Activated T-helper 2 cell treated with anti-CD3 and anti-CD28 coated beads, Interferon-gamma antibody, Interleukin-2, Interleukin-4, amounts not matched to agents 10 μg/mL and 5 μg/mL and 100 μg/mL, durations not matched to agents 14 hours and 24 hours and 36 hours (primary cell): ENCODE results near the gene ATAD1. TPM values are rescaled to one million over a fixed set of nuclear protein-coding genes. Genes with fewer than 3 reads are reported as not detected.
"Not testable (repeated sequence)": the region's sequence is repeated elsewhere in the genome, so short reads cannot be mapped to it uniquely, and the experiment has no call there.

Experiments
- DNase-seq: peaks from one replicate; pipeline ENCODE4 v3.0.0; 2021; ENCODE audit warnings: low spot score
- H3K27ac Mint-ChIP-seq: one replicate; pipeline ENCODE4 v1.8.0; 2021; ENCODE audit warnings: mixed read lengths
- H3K27me3 Mint-ChIP-seq: one replicate; pipeline ENCODE4 v1.8.0; 2021; ENCODE audit warnings: low read depth, mixed read lengths
- H3K36me3 Mint-ChIP-seq: one replicate; pipeline ENCODE4 v1.8.0; 2021; ENCODE audit warnings: low read depth, mixed read lengths
- H3K4me1 Mint-ChIP-seq: one replicate; pipeline ENCODE4 v1.8.0; 2021; ENCODE audit warnings: low read depth, mixed read lengths
- H3K4me3 Mint-ChIP-seq: one replicate; pipeline ENCODE4 v1.8.0; 2021; ENCODE audit warnings: low read depth, mild to moderate bottlenecking, moderate library complexity, mixed read lengths
- H3K9me3 Mint-ChIP-seq: one replicate; pipeline ENCODE4 v1.8.0; 2021; ENCODE audit warnings: mixed read lengths
- intact Hi-C: fragments of 100-400 bp; cut with micrococcal nuclease; formaldehyde crosslinking; loops from one replicate; pipeline ENCODE4 v1.15.1; 2023
- total RNA-seq: library from RNA; stranded (reverse); gene quantifications from 2 replicates; pipeline ENCODE4 v1.2.3, GENCODE V29; 2022

Gene ATAD1, protein sequence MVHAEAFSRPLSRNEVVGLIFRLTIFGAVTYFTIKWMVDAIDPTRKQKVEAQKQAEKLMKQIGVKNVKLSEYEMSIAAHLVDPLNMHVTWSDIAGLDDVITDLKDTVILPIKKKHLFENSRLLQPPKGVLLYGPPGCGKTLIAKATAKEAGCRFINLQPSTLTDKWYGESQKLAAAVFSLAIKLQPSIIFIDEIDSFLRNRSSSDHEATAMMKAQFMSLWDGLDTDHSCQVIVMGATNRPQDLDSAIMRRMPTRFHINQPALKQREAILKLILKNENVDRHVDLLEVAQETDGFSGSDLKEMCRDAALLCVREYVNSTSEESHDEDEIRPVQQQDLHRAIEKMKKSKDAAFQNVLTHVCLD
- 43.4 and 50.2 TPM in 2 replicates for total RNA-seq

- Mint-ChIP-seq H3K27ac (peak within 1 kb of the TSS; percentile 85), H3K9me3 (no peaks in the 10 kb centered on the region), H3K36me3 (peaks cover 14% of the 10 kb centered on the region), H3K4me1 (peaks cover 29% of the 10 kb centered on the region), H3K27me3 (peaks cover 3% of the 10 kb centered on the region), H3K4me3 (peak within 1 kb of the TSS; percentile 84)
- intact Hi-C loops: loop anchor here (1.0 to 5.0 kb wide), 4 partner anchors 12 to 454 kb away; no protein-coding TSS in a partner anchor
- peak; percentile 88 for DNase-seq
These were observed at the start of gene ATAD1 for GRCh38 chr10:87817609-87818504. TSS of gene ATAD1 (minus strand) at chr10:87818226. CDS start at chr10:87814599, 3,627 bp downstream.

DNA sequence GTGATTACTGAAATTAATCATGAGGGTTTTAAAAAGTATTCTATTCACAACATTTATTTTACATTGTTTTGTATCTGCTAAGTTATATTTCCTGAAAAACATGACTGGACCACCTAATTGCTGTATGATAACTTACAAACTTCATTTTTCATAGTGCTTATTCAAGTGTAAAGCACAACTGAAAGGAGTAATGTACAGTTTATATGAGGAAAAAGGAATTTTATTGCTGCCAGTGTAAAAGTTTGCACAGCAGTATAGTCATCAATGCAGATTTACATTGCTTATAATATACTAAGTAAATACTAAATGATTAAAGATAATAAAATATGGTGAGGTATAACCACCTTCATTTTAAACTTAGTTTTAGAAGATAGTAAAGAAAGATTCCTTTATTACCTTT, 49.4 kb upstream of the ATAD1 start:
- Mint-ChIP-seq H3K36me3 (peaks cover 55% of the 10 kb centered on the region), H3K27ac (no peak overlapping the region), H3K27me3 (no peaks in the 10 kb centered on the region), H3K4me1 (peaks cover 38% of the 10 kb centered on the region), H3K9me3 (no peaks in the 10 kb centered on the region), H3K4me3 (peak overlapping the region; percentile 64)
- DNase-seq: no peak
- intact Hi-C loops: no loop called here

GRCh38 chr10:87866412-87866974, 48.5 kb upstream of the ATAD1 start:
- Mint-ChIP-seq H3K4me1 (peaks cover 42% of the 10 kb centered on the region), H3K27ac (no peak overlapping the region), H3K9me3 (no peaks in the 10 kb centered on the region), H3K27me3 (no peaks in the 10 kb centered on the region), H3K36me3 (peaks cover 52% of the 10 kb centered on the region), H3K4me3 (peak overlapping the region; percentile 95)
- intact Hi-C loops: no loop called here
- DNase-seq: no peak

DNA sequence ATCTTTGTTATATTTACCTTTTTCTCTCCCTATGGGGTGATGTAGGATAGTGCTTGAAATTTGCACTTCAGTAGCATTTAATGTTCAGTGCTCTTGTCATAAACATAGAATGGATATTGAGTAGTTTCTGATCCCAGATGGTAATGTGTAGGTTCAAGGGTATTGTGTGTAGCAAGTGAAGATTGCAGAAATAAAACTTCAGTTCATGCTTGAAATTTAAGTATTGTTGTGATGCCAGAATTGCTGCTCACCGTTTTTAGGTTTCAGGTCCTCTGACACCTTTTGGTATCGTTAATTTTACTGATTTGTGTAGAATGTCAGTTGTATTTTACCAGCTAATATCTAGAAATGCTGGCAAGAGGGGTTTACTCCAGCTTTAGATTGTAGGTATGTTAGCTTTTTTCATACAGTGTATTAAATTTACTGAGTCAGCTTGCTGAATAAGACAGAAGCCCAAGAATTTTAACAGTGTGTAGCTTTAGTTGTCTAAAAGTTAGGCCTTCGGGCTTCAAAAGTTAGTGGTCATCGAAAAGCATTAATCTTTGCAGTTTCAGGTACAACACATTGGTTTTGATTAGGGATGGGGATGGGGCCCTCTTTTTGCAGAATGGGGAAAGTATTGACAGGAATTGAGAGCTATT, 47.3 kb upstream of the ATAD1 start:
- H3K36me3 Mint-ChIP-seq: peaks cover 42% of the 10 kb centered on the region
- intact Hi-C loops: no loop called here

DNA sequence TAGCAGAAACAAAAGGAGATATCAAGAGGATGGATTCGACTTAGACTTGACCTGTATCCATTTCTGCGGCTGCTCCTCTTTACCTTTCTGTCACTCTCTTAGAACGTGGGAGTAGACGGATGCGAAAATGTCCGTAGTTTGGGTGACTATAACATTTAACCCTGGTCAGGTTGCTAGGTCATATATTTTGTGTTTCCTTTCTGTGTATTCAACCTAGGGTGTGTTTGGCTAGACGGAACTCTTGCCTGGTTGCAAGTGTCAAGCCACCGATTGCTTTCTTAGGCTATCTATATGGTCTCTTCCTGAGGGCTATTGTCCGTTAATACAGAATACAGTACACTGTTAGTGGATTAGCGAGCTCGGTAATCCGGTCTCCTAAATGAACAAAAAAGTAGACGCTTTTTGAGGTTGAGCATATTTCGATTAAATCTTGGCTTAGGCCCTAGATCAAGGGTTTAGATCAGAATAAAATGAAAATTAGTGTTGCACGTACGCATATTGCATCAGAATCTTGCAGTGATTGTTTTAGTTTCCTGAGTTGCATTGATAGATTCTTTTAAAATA, 46.6 kb upstream of the ATAD1 start:
- no peak for DNase-seq
- Mint-ChIP-seq H3K36me3 (peaks cover 42% of the 10 kb centered on the region), H3K9me3 (no peaks in the 10 kb centered on the region), H3K4me3 (peak overlapping the region; percentile 95), H3K27ac (peak overlapping the region; percentile 85), H3K27me3 (no peaks in the 10 kb centered on the region), H3K4me1 (peaks cover 40% of the 10 kb centered on the region)
- intact Hi-C loops: loop anchor here (5.0 kb wide), 5 partner anchors 63 to 1342 kb away; partner anchors contain the start of genes STAMBPL1 and WAPL

More for the DNA sequence above, 47.3 kb upstream of the ATAD1 start:
- peak overlapping the region; percentile 24 for H3K27ac Mint-ChIP-seq
- H3K9me3 Mint-ChIP-seq: no peaks in the 10 kb centered on the region
- no peak for DNase-seq
- H3K4me1 Mint-ChIP-seq: peaks cover 40% of the 10 kb centered on the region
- no peaks in the 10 kb centered on the region for H3K27me3 Mint-ChIP-seq
- H3K4me3 Mint-ChIP-seq: peak overlapping the region; percentile 95

GRCh38 chr10:87863951-87864495, 46.0 kb upstream of the ATAD1 start:
- Mint-ChIP-seq H3K36me3 (peaks cover 38% of the 10 kb centered on the region), H3K4me1 (peaks cover 40% of the 10 kb centered on the region), H3K27ac (peak overlapping the region; percentile 85), H3K4me3 (peak overlapping the region; percentile 95)
- peak; percentile 30 for DNase-seq
- not testable (repeated sequence) for H3K27me3 Mint-ChIP-seq, H3K9me3 Mint-ChIP-seq
- intact Hi-C loops: loop anchor here (2.0 to 5.0 kb wide), 8 partner anchors 63 to 1342 kb away; partner anchors contain the start of genes GLUD1, SHLD2, STAMBPL1 and WAPL

DNA sequence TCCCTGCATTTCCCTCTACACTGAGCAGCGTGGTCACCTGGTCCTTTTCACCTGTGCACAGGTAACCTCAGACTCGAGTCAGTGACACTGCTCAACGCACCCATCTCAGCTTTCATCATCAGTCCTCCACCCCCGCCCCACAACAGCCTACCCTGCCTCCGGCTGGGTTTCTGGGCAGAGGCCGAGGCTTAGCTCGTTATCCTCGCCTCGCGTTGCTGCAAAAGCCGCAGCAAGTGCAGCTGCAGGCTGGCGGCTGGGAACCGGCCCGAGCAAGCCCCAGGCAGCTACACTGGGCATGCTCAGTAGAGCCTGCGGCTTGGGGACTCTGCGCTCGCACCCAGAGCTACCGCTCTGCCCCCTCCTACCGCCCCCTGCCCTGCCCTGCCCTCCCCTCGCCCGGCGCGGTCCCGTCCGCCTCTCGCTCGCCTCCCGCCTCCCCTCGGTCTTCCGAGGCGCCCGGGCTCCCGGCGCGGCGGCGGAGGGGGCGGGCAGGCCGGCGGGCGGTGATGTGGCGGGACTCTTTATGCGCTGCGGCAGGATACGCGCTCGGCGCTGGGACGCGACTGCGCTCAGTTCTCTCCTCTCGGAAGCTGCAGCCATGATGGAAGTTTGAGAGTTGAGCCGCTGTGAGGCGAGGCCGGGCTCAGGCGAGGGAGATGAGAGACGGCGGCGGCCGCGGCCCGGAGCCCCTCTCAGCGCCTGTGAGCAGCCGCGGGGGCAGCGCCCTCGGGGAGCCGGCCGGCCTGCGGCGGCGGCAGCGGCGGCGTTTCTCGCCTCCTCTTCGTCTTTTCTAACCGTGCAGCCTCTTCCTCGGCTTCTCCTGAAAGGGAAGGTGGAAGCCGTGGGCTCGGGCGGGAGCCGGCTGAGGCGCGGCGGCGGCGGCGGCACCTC, 45.3 kb upstream of the ATAD1 start, which contains the start of the genes KLLN and PTEN:
Gene KLLN, minus strand, starts transcription at position 481 of the 891 bp plus-strand sequence. CDS start 1,046 bp downstream, outside the sequence.
Gene PTEN, plus strand, starts transcription at position 573 of the 891 bp plus-strand sequence. CDS start 845 bp downstream, outside the sequence.
- intact Hi-C loops: loop anchor here (2.0 to 5.0 kb wide), 8 partner anchors 64 to 1341 kb away; partner anchors contain the start of genes GLUD1, SHLD2, STAMBPL1 and WAPL
- H3K27me3 Mint-ChIP-seq: no peaks in the 10 kb centered on the region
- peak within 1 kb of the TSS; percentile 98 for H3K4me3 Mint-ChIP-seq
- peak; percentile 84 for DNase-seq
- H3K4me1 Mint-ChIP-seq: peaks cover 34% of the 10 kb centered on the region
- peak within 1 kb of the TSS; percentile 96 for H3K27ac Mint-ChIP-seq
- no peaks in the 10 kb centered on the region for H3K9me3 Mint-ChIP-seq
- peaks cover 31% of the 10 kb centered on the region for H3K36me3 Mint-ChIP-seq

DNA sequence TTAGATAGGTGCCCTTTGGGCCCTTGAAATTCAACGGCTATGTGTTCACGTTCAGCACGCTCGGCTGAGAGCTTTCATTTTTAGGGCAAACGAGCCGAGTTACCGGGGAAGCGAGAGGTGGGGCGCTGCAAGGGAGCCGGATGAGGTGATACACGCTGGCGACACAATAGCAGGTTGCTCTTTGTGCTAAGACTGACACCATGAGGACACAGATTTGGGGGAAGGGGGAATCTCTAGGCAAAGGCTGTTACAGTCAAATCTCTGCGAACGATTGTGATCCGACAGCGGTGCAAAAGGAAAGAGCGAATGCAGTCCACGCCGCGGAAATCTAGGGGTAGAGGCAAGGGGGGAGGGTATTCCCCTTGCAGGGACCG, 44.6 kb upstream of the ATAD1 start:
- no peaks in the 10 kb centered on the region for H3K9me3 Mint-ChIP-seq
- intact Hi-C loops: loop anchor here (1.0 to 5.0 kb wide), 11 partner anchors 44 to 1340 kb away; partner anchors contain the start of genes ATAD1, GLUD1, SHLD2 and STAMBPL1
- no peak for DNase-seq
- H3K4me1 Mint-ChIP-seq: peaks cover 32% of the 10 kb centered on the region
- peak overlapping the region; percentile 96 for H3K27ac Mint-ChIP-seq
- H3K36me3 Mint-ChIP-seq: peaks cover 29% of the 10 kb centered on the region
- peak overlapping the region; percentile 98 for H3K4me3 Mint-ChIP-seq
- no peaks in the 10 kb centered on the region for H3K27me3 Mint-ChIP-seq

DNA sequence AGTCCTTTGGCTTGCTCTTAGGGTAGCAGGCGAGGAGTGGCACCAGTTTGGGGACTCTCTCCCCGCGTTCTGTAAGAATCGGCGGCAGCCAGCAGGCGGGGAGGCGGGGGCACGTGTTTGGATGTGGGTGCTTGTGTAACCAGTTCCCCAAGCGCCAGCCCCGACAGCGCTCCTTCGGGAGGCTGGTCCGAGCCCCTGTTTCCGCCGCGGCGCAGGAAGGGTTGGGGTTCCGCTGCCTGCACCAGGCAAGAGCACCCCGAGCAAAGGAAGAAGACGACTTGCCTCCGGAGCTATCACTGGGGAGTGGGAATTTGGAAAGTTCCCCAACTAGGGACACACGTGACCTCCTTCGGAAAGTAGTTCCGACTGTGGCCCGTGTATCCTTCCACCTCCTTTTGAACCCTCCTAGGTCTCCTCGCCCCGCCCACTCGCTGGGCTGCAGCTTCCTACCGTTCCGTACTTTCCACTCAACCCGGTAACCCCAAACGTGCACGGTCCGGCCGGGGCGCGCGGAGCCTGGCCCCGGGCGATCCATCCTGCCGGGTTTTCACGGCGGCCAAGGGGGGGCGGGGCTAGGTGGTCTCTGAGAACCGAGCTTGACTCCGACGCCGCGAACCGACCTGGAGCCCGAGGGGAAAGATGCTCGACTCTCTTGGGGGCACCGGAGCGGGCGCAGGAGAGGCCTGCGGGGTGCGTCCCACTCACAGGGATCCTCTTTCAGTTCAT, 44.1 kb upstream of the ATAD1 start:
- Mint-ChIP-seq H3K4me3 (peak overlapping the region; percentile 98), H3K36me3 (peaks cover 25% of the 10 kb centered on the region), H3K4me1 (peaks cover 28% of the 10 kb centered on the region), H3K27me3 (no peaks in the 10 kb centered on the region), H3K9me3 (no peaks in the 10 kb centered on the region), H3K27ac (peak overlapping the region; percentile 96)
- peak; percentile 93 for DNase-seq
- intact Hi-C loops: loop anchor here (1.0 to 5.0 kb wide), 12 partner anchors 44 to 1340 kb away; partner anchors contain the start of genes ATAD1, GLUD1, SHLD2 and STAMBPL1

DNA sequence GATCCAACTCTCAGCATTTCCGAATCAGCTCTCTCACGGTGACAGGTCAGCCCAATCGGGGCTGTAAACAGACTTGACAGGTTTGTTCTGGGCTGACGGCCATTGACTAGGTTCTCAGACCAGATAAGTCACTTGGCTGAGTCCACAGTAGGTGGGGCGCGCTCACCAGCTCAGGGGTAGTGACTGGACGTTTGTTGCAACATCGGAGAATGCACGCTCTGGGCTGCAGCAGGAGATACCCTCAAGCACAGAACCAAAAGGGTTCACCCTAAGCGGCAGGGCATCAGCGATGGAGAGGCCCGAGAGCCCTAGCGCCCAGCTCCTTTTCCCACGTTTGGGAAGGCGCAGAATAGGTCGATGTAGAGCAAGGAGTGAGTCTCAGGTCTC, 43.5 kb upstream of the ATAD1 start:
- Mint-ChIP-seq H3K4me1 (peaks cover 24% of the 10 kb centered on the region), H3K27me3 (no peaks in the 10 kb centered on the region), H3K27ac (peak overlapping the region; percentile 96), H3K36me3 (peaks cover 21% of the 10 kb centered on the region), H3K4me3 (peak overlapping the region; percentile 98), H3K9me3 (no peaks in the 10 kb centered on the region)
- intact Hi-C loops: loop anchor here (2.0 to 5.0 kb wide), 6 partner anchors 66 to 1339 kb away; partner anchors contain the start of genes STAMBPL1 and WAPL
- DNase-seq: no peak
